Measurements from ENCODE around the gene CKS2.

GRCh38 chr9:89363921-89364665 lies 53.1 kb downstream of the CKS2 start:
- TF ChIP-seq CTCF (IDR thresholded peaks at IDR 0.05) (no peak), POLR2A (IDR thresholded peaks at IDR 0.05) (no peak), POLR2AphosphoS5 (IDR thresholded peaks at IDR 0.05) (no peak)
